Measurements from ENCODE around the gene PKN3.
"Not testable (repeated sequence)": the region's sequence is repeated elsewhere in the genome, so short reads cannot be mapped to it uniquely, and the experiment has no call there.

The PKN3 gene

GRCh38 chr9:128694344-128694743 is 8.0 kb upstream of the PKN3 start:
- DNase-seq: no peak

- no peak for DNase-seq
These were observed 5.2 kb upstream of the PKN3 start for GRCh38 chr9:128696923-128697707.

- not testable (repeated sequence) for DNase-seq
These were observed 3.1 kb upstream of the PKN3 start for GRCh38 chr9:128699096-128699795.

GRCh38 chr9:128701227-128701854 is 962 bp upstream of the PKN3 start:
- no peak for DNase-seq

- peak; percentile 62 to 75 for DNase-seq
These were observed 779 bp downstream of the PKN3 start for GRCh38 chr9:128702949-128703615.

GRCh38 chr9:128703616-128704355 is 1.5 kb downstream of the PKN3 start:
- DNase-seq: no peak

GRCh38 chr9:128704356-128704670 is 2.0 kb downstream of the PKN3 start:
- DNase-seq: no peak

- DNase-seq: no peak
These were observed 3.0 kb downstream of the PKN3 start for GRCh38 chr9:128705051-128705965.

GRCh38 chr9:128706045-128706444 is 3.7 kb downstream of the PKN3 start:
- DNase-seq: no peak

GRCh38 chr9:128706671-128707381 is 4.5 kb downstream of the PKN3 start:
- no peak for DNase-seq

GRCh38 chr9:128707446-128707845 is 5.1 kb downstream of the PKN3 start:
- DNase-seq: no peak

GRCh38 chr9:128712451-128713410 is 10.4 kb downstream of the PKN3 start:
- DNase-seq: no peak

GRCh38 chr9:128713411-128713780 is 11.1 kb downstream of the PKN3 start:
- no peak for DNase-seq

GRCh38 chr9:128713941-128714573 is 11.8 kb downstream of the PKN3 start:
- no peak for DNase-seq

GRCh38 chr9:128714586-128715435 is 12.5 kb downstream of the PKN3 start:
- no peak for DNase-seq

GRCh38 chr9:128715436-128715750 is 13.1 kb downstream of the PKN3 start:
- no peak for DNase-seq

GRCh38 chr9:128716581-128717254 is 14.4 kb downstream of the PKN3 start:
- DNase-seq: no peak

GRCh38 chr9:128718047-128718446 is 15.7 kb downstream of the PKN3 start:
- no peak for DNase-seq

All from NCI-H524 (cell line).